Measurements from ENCODE around the gene PKNOX2.

DNA sequence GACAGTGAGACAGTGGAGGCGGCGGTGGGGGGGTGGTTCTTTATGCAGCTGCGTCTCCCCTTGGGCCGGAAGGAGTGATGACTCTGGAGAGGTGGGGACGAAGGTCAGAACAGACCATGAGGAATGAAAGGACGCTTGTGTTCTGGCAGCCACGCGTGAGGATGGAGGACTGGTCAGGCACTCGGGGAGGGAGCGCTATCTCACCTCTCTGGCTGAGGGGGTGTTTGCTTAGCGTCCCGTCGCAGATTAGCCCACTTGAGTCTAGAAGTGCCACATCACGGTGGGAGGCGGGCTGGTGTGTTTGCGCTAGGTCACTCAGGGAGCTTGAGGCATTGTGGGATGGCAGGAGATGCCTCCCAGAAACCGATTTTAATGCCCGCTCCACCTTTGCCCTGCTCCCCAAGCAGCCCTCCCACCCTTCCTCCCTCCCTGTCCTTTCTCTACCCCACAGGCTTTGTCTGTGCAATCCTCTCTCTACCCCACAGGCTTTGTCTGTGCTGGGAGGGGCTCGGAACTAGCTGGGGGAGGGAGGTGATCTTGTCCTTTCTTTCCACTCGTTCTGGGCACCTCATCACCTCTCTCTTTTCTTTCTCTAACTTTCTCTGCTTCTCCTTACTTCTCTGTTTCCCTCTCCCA, 97.8 kb downstream of the PKNOX2 start:
- TF ChIP-seq, protein P1, sequence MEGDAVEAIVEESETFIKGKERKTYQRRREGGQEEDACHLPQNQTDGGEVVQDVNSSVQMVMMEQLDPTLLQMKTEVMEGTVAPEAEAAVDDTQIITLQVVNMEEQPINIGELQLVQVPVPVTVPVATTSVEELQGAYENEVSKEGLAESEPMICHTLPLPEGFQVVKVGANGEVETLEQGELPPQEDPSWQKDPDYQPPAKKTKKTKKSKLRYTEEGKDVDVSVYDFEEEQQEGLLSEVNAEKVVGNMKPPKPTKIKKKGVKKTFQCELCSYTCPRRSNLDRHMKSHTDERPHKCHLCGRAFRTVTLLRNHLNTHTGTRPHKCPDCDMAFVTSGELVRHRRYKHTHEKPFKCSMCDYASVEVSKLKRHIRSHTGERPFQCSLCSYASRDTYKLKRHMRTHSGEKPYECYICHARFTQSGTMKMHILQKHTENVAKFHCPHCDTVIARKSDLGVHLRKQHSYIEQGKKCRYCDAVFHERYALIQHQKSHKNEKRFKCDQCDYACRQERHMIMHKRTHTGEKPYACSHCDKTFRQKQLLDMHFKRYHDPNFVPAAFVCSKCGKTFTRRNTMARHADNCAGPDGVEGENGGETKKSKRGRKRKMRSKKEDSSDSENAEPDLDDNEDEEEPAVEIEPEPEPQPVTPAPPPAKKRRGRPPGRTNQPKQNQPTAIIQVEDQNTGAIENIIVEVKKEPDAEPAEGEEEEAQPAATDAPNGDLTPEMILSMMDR (IDR thresholded peaks at IDR 0.05): no peak
- no peak for TF ChIP-seq POLR2A (IDR thresholded peaks at IDR 0.05)

All from lower leg skin (tissue), 3 donors.